ENCODE measurements around the gene ITPR1. TPM values are rescaled to one million over a fixed set of nuclear protein-coding genes. Genes with fewer than 3 reads are reported as not detected.

The ITPR1 gene
- total and polyA plus RNA-seq, 2 experiments from 2014 or later: 17.6 to 28.8 TPM

DNA sequence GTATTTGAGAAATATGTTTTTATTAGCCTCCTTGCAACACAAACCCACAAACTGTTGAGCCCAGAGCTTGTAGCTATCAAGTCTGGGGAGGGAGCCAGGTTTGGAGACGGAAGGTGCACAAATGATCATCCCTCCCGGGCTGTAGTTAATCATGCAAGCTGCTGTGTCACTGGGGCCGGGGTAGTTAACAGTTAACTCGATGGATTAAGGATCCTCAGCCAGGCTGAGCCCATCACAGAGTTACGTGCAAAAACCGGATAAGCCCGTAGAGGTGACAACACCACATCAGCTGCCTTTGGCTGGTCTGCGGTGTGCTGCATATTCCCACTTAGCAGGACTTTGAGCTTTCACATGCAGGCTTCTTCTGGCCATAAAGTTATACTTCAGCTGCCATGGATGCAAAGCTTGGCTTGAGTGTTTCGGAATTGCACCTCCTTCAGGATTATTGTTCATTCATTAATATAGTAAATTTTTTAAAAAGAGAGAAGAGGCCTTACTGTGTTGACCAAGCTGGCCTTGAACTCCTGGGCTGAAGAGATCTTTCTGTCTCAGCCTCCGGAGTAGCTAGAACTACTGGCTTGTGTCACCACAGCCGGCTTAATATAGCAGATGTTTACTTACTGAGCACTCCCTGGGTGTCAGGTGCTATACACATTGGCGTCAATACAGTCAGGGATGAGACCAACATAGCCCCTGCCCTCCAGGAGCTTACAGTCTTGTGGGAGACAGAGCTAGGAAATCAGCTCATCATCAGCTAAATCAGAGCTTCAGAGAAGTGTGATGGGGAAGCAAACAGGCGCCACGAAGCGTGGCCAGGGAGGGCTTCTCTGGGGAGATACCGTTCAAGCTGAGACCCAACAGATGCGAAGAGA lies 259.3 kb downstream of the ITPR1 start:
- peaks cover 22% of the 10 kb centered on the region for H3K4me1 ChIP-seq (ENCODE audit: low read depth)
- no peak overlapping the region for H3K4me3 ChIP-seq
- H3K27me3 ChIP-seq: no peaks in the 10 kb centered on the region
- TF ChIP-seq, protein P1, sequence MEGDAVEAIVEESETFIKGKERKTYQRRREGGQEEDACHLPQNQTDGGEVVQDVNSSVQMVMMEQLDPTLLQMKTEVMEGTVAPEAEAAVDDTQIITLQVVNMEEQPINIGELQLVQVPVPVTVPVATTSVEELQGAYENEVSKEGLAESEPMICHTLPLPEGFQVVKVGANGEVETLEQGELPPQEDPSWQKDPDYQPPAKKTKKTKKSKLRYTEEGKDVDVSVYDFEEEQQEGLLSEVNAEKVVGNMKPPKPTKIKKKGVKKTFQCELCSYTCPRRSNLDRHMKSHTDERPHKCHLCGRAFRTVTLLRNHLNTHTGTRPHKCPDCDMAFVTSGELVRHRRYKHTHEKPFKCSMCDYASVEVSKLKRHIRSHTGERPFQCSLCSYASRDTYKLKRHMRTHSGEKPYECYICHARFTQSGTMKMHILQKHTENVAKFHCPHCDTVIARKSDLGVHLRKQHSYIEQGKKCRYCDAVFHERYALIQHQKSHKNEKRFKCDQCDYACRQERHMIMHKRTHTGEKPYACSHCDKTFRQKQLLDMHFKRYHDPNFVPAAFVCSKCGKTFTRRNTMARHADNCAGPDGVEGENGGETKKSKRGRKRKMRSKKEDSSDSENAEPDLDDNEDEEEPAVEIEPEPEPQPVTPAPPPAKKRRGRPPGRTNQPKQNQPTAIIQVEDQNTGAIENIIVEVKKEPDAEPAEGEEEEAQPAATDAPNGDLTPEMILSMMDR (IDR thresholded peaks at IDR 0.05; ENCODE audit: low read depth, low read length): no peak
- H3K36me3 ChIP-seq: no peaks in the 10 kb centered on the region
- no peak overlapping the region for H3K27ac ChIP-seq
- no peaks in the 10 kb centered on the region for H3K9me3 ChIP-seq (ENCODE audit: low read depth)
- peak; percentile 18 to 37 for DNase-seq (ENCODE audit: low read depth in 1 of 2, low spot score in 1 of 2)

DNA sequence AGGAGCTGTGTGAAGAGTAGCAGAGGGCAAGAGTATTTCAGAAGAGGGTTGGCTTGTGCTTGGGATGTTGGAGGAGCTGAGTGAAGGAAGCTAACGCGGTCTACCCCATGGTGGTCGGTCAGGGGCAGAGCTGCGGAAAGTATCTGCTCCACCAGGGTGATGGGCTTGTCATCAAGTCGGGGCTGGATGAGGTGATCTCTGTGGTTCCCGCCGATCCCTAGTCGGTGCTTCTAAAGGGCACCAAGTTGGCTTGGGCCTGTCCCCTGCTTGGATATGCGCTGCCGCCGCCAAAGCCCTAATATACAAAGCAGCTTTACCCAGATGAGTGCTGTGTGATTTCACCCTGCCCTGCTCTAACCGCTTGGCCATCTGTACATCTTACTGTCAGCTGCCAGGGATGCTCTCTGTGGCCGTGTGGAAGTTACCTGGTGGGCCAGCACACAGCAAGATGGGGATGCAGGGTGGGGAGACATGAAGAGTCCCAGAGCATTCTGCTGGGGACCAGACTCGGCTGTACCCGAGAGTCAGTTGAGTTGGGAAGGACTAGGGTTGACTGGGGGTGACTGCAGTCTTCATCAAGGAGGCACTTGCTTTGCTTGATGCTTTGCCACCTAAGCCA lies 260.0 kb downstream of the ITPR1 start:
- Histone ChIP-seq H3K4me3 (no peak overlapping the region), H3K27ac (no peak overlapping the region), H3K36me3 (no peaks in the 10 kb centered on the region), H3K9me3 (ENCODE audit: low read depth) (no peaks in the 10 kb centered on the region), H3K4me1 (ENCODE audit: low read depth) (peaks cover 22% of the 10 kb centered on the region), H3K27me3 (no peaks in the 10 kb centered on the region)
- DNase-seq (ENCODE audit: low read depth in 1 of 2, low spot score in 1 of 2): no peak
- TF ChIP-seq, protein P1 (IDR thresholded peaks at IDR 0.05; ENCODE audit: low read depth, low read length): no peak

DNA sequence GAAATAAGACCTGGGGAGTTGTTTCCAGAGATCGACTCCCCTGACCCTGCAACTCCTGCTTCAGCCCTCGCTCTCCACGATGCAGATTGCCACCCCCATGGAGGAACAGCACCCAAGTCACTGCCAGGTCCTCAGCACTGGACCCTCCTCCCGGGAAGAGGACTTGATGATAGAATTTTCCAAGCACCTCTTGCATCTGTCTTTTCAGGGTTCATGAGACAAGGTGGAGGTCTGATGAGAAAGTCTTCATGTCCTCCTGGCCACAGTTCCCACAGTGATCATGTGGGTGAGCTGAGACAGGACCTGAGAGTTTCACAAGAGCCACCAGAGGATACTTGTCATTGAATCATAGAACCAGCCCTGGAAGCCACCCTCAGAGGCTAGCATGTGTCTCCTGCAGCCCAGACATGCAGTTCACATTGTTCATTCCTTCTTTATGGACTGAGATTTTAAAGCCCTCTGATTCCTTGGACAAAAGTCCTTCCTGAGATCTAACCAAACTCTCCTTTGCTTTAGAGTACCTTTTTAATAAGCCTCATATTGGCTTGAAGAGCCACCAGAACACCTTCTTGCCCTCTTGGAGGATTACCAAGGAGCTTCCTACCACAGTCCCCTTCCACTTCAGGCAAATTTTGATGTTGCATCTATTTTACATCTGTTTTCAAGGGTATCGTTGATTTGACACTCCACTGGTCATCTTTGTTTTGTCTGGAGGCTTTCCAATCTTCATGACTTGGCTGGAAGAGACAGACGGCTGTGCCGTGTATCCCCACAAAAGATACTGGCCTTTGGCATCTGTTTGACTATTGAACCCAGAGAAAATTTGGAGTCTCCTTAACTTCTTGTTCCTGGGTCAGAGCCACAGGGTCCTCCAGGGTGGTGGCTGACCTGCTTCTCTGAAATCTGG lies 261.3 kb downstream of the ITPR1 start:
- H3K36me3 ChIP-seq: no peaks in the 10 kb centered on the region

DNA sequence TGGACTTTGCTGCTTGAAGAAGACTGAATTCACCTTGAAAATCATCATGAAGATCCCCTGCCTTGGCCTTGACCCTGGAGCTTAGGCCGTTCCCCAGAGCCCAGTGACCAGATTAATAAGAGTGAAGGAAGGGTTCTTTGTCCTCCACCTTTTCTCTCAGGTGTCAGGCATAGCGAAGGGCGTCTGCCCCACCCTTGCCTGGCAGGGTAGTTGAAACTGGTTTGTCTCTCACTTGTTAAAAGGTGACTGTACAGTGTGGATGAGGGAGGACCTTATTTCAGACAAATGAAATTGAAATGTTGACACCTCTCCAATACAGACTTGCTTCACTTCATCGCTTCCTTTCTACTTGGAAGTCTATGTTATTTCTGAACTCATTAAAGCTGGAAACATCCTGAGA lies 262.4 kb downstream of the ITPR1 start:
- H3K36me3 ChIP-seq: no peaks in the 10 kb centered on the region
- H3K4me3 ChIP-seq: no peak overlapping the region
- no peak overlapping the region for H3K27ac ChIP-seq
- TF ChIP-seq, protein P1 (IDR thresholded peaks at IDR 0.05; ENCODE audit: low read depth, low read length): no peak
- H3K27me3 ChIP-seq: no peaks in the 10 kb centered on the region
- H3K9me3 ChIP-seq (ENCODE audit: low read depth): no peaks in the 10 kb centered on the region
- DNase-seq (ENCODE audit: low read depth in 1 of 2, low spot score in 1 of 2): no peak
- peaks cover 14% of the 10 kb centered on the region for H3K4me1 ChIP-seq (ENCODE audit: low read depth)

More for the DNA sequence above, 261.3 kb downstream of the ITPR1 start:
- DNase-seq (ENCODE audit: low read depth in 1 of 2, low spot score in 1 of 2): no peak
- Histone ChIP-seq H3K4me3 (no peak overlapping the region), H3K27me3 (no peaks in the 10 kb centered on the region), H3K9me3 (ENCODE audit: low read depth) (no peaks in the 10 kb centered on the region), H3K4me1 (ENCODE audit: low read depth) (peaks cover 22% of the 10 kb centered on the region), H3K27ac (no peak overlapping the region)
- TF ChIP-seq, protein P1 (IDR thresholded peaks at IDR 0.05; ENCODE audit: low read depth, low read length): no peak

DNA sequence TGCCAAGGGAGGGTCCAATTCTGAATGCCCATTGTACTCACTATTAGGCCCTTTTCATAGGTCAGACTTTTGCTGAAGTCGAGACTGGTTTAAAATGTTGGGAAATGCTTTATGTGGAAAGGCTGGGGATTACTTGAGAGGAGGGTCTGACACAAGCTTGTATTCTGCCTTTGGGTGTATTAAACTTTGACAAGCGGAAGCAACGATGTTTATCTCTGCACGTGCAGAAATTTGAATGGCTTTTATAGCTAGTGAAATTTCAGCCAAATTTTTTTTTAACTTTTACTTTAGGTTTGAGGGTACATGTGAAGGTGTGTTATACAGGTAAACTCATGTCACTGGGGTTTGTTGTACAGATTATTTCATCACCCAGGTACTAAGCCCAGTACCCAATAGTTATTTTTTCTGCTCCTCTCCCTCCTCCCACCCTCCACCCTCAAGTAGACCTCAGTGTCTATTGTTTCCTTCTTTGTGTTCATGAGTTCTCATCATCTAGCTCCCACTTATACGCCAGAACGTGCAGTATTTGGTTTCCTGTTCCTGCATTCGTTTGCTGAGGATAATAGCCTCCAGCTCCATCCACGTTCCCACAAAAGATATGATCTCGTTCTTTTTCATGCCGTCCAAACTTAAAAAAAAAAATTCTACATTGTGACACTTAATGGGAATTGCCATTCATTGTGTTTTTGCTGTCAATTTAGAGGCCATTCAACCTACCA lies 263.1 kb downstream of the ITPR1 start:
- no peaks in the 10 kb centered on the region for H3K27me3 ChIP-seq
- H3K9me3 ChIP-seq (ENCODE audit: low read depth): no peaks in the 10 kb centered on the region
- DNase-seq (ENCODE audit: low read depth in 1 of 2, low spot score in 1 of 2): no peak
- peaks cover 8% of the 10 kb centered on the region for H3K4me1 ChIP-seq (ENCODE audit: low read depth)
- H3K36me3 ChIP-seq: no peaks in the 10 kb centered on the region
- TF ChIP-seq, protein P1 (IDR thresholded peaks at IDR 0.05; ENCODE audit: low read depth, low read length): no peak
- no peak overlapping the region for H3K27ac ChIP-seq
- no peak overlapping the region for H3K4me3 ChIP-seq
